K562 (cell line): ENCODE results near the gene USHBP1. TPM values are rescaled to one million over a fixed set of nuclear protein-coding genes. Genes with fewer than 3 reads are reported as not detected.

Experiments used
- ATAC-seq: fragments of 200-7000 bp; cut with Tn5 transposase; 3 replicates; pipeline ENCODE4 v1.9.1; 2020; ENCODE audit warnings: moderate library complexity
- BruUV-seq: library from RNA; stranded (reverse); fragments of 400-500 nt; replicated peaks from 2 replicates; lab custom pipeline; 2021; lab: Mats Ljungman, UMichigan
- CTCF ChIA-PET: fragments of 300-600 bp; formaldehyde crosslinking; extraction: SDS; loops from one replicate; lab custom pipeline; 2021; ENCODE audit warnings: low intra/inter-chr PET ratio; lab: Yijun Ruan, JAX
- POLR2A ChIA-PET: fragments of 300-600, 350-650 bp; sonication (Branson Sonifier 250); formaldehyde crosslinking; extraction: SDS; loops from one replicate; lab custom pipeline; 2021; ENCODE audit warnings: antibody characterized with exemption, inconsistent platforms; lab: Yijun Ruan, JAX
- DNase-seq, 4 experiments: peaks; one replicate each; pipeline versions ENCODE4 v3.0.0 to v3.0.0-alpha.2; 2011 to 2018; ENCODE audit warnings: low spot score in 3 of 4, mixed read lengths in 3 of 4; ENCODE audit errors: extremely low read depth in 1 of 4
- FAIRE-seq: peaks from 2 replicates; lab custom pipeline; 2011; peaks lifted over from hg19 to GRCh38; lab: Jason Lieb, UNC
- H2AFZ ChIP-seq: 2 replicates; pipeline ENCODE4 v1.6.0; 2011; ENCODE audit warnings: low read depth, low read length, control low read depth, inconsistent platforms
- H3K27ac ChIP-seq: fragments of 200-600 bp; 3 replicates; pipeline ENCODE4 v1.8.0; 2011; ENCODE audit warnings: low read depth, mild to moderate bottlenecking, control low read depth, inconsistent platforms, low read length, moderate library complexity, mixed read lengths; ENCODE audit errors: extremely low read depth
- H3K27me3 ChIP-seq, 2 experiments: fragments of 300-600 bp in 1 of 2; 2 replicates in 1 of 2; 3 replicates in 1 of 2; pipeline versions ENCODE4 v1.6.0 to v1.8.0; 2011; ENCODE audit warnings: inconsistent platforms in 2 of 2, low read length in 2 of 2, mild to moderate bottlenecking in 1 of 2, mixed read lengths in 1 of 2, moderate library complexity in 1 of 2; ENCODE audit not compliant: control insufficient read depth in 2 of 2, insufficient read depth in 2 of 2
- H3K36me3 ChIP-seq: fragments of 300-600 bp; 3 replicates; pipeline ENCODE4 v1.8.0; 2011; ENCODE audit warnings: mild to moderate bottlenecking, low read length, inconsistent platforms; ENCODE audit not compliant: control insufficient read depth, insufficient read depth
- H3K4me1 ChIP-seq, 2 experiments: fragments of 200-600 bp in 1 of 2; replicated peaks in 1 of 2; 2 replicates in 1 of 2; 3 replicates in 1 of 2; pipeline versions ENCODE4 v1.5.1 to v1.8.0; 2011; ENCODE audit warnings: inconsistent platforms in 2 of 2, low read length in 2 of 2, mild to moderate bottlenecking in 1 of 2, mixed read lengths in 1 of 2, moderate library complexity in 1 of 2; ENCODE audit not compliant: control insufficient read depth in 2 of 2, insufficient read depth in 2 of 2
- H3K4me2 ChIP-seq: 2 replicates; pipeline ENCODE4 v1.6.1; 2011; ENCODE audit warnings: low read length, control low read depth, inconsistent platforms, mixed read lengths; ENCODE audit not compliant: insufficient read depth
- H3K4me3 ChIP-seq: fragments of 200-600 bp; sonication (generic), shearing (Covaris generic); 2 replicates; pipeline ENCODE4 v1.5.1; 2016; ENCODE audit warnings: control low read depth, inconsistent platforms
- H3K79me2 ChIP-seq: fragments of 200-600 bp; 3 replicates; pipeline ENCODE4 v1.8.0; 2011; ENCODE audit warnings: low read length, inconsistent platforms; ENCODE audit not compliant: control insufficient read depth, insufficient read depth
- H3K9ac ChIP-seq, 2 experiments: 2 replicates each; pipeline versions ENCODE4 v1.6.0 to v1.6.1; 2011; ENCODE audit warnings: low read depth in 2 of 2, low read length in 2 of 2, control low read depth in 1 of 2, inconsistent platforms in 1 of 2, mild to moderate bottlenecking in 1 of 2, mixed read lengths in 1 of 2; ENCODE audit not compliant: insufficient read depth in 1 of 2
- H3K9me1 ChIP-seq: one replicate; pipeline ENCODE4 v1.6.0; 2011; ENCODE audit warnings: inconsistent platforms, mild to moderate bottlenecking, low read length, moderate library complexity; ENCODE audit not compliant: control insufficient read depth, insufficient read depth
- H3K9me3 ChIP-seq: replicated peaks from 2 replicates; pipeline ENCODE4 v1.5.1; 2011; ENCODE audit warnings: low read depth, low read length, inconsistent platforms; ENCODE audit not compliant: control insufficient read depth, insufficient read depth
- H4K20me1 ChIP-seq: replicated peaks from 2 replicates; pipeline ENCODE4 v1.6.1; 2011; ENCODE audit warnings: low read length, inconsistent platforms, mixed read lengths; ENCODE audit not compliant: control insufficient read depth, insufficient read depth
- CBFA2T3 ChIP-seq: fragments of 450-650 bp; IDR thresholded peaks from 2 replicates; pipeline ENCODE4 v1.6.1; 2017
- KAT7 ChIP-seq: sonication (generic); formaldehyde crosslinking; IDR thresholded peaks from 2 replicates; pipeline ENCODE4 v1.8.0; 2022; ENCODE audit warnings: missing genetic modification reagents, mild to moderate bottlenecking, borderline replicate concordance
- KDM5B ChIP-seq: fragments of 200-600 bp; sonication (generic); IDR thresholded peaks from 2 replicates; pipeline ENCODE4 v1.6.1; 2012; ENCODE audit warnings: low read depth, mild to moderate bottlenecking, moderate library complexity, low read length, control low read depth, inconsistent platforms; ENCODE audit not compliant: insufficient replicate concordance
- PPARD ChIP-seq: fragments of 250-450 bp; sonication (Bioruptor Pico); IDR thresholded peaks from 2 replicates; pipeline ENCODE4 v1.8.0; 2022; ENCODE audit warnings: inconsistent platforms, mild to moderate bottlenecking, moderate library complexity
- ZBTB26 ChIP-seq: fragments of 450-650 bp; formaldehyde crosslinking; IDR thresholded peaks from 2 replicates; pipeline ENCODE4 v1.4.0; 2022; ENCODE audit warnings: missing genetic modification characterization
- ZBTB40 ChIP-seq, 2 experiments: fragments of 450-650 bp in 1 of 2; sonication (generic) in 1 of 2; formaldehyde crosslinking in 1 of 2; IDR thresholded peaks; 2 replicates each; pipeline versions ENCODE4 v1.7.1 to v1.9.0; 2016 to 2022; ENCODE audit warnings: inconsistent platforms in 1 of 2, mild to moderate bottlenecking in 1 of 2, missing genetic modification reagents in 1 of 2
- ZNF431 ChIP-seq: sonication (generic); formaldehyde crosslinking; IDR thresholded peaks from 2 replicates; pipeline ENCODE4 v1.8.0; 2022; ENCODE audit warnings: mild to moderate bottlenecking, missing genetic modification reagents
- WGBS: fragments of 100-300 bp; shearing (Covaris generic); methylation state at CpG from one replicate; pipeline ENCODE4 v1.1.6; 2016; ENCODE audit warnings: low coverage, mixed read lengths; ENCODE audit not compliant: insufficient coverage; ENCODE audit errors: missing lambda C conversion rate; 5-methylcytosine and 5-hydroxymethylcytosine counted together
- in situ Hi-C: fragments of 300-500 bp; cut with MboI; formaldehyde crosslinking; loops from 4 replicates; pipeline ENCODE4 v1.15.0; 2018; ENCODE audit warnings: inconsistent platforms, mixed read lengths
- intact Hi-C: fragments of 100-400 bp; cut with micrococcal nuclease; formaldehyde crosslinking; loops from 2 replicates; pipeline ENCODE4 v1.14.2; 2022
- polyA plus RNA-seq, 8 experiments: library from polyadenylated mRNA; depleted of rRNA in 4 of 8; stranded (reverse) in 5 of 8; unstranded in 3 of 8; fragments of >200 nt; fragmentation: Nextera tagmentation in 2 of 8; fragmentation: Illumina TruSeq in 1 of 8; extraction: Ambion mirVana in 2 of 8; extraction: Trizol in 1 of 8; gene quantifications; 2 replicates each; pipeline versions ENCODE4 v1.2.1 to v1.2.3, GENCODE V29; 2011 to 2014; ENCODE audit warnings: inconsistent platforms in 1 of 8, missing spikeins in 1 of 8
- total RNA-seq, 7 experiments: library from RNA; depleted of rRNA in 6 of 7; stranded (reverse); fragments of >200 nt in 6 of 7; fragmentation: Illumina TruSeq in 2 of 7; extraction: Trizol in 2 of 7; gene quantifications; 2 replicates each; pipeline versions ENCODE4 v1.2.1 to v1.2.3, GENCODE V29; 2011 to 2021; ENCODE audit warnings: low replicate concordance in 1 of 7

USHBP1 gene
- total and polyA plus RNA-seq, 9 of the 15 experiments (the other 6 are each of a cell fraction or from before 2014, with no cell fraction given): 0.03 to 0.10 (median 0.05) TPM; not detected in 5

- Histone ChIP-seq H3K27me3 (no peaks in the 10 kb centered on the region), H2AFZ (peak overlapping the region; percentile 97), H3K4me1 (peaks cover 2 to 31% of the 10 kb centered on the region in 2 experiments), H4K20me1 (peaks cover 6% of the 10 kb centered on the region; the same call in 1 of the 2 replicates), H3K9me3 (no peaks in the 10 kb centered on the region), H3K4me3 (peak overlapping the region; percentile 51), H3K79me2 (peaks cover 5% of the 10 kb centered on the region; the same call in 2 of the 3 replicates), H3K9ac (peak overlapping the region; percentile 65 to 93), H3K36me3 (peaks cover 24% of the 10 kb centered on the region; the same call in 1 of the 3 replicates), H3K9me1 (peaks cover 3% of the 10 kb centered on the region), H3K27ac (peak overlapping the region; percentile 58; the same call in 2 of the 3 replicates), H3K4me2 (peak overlapping the region; percentile 88)
- intact Hi-C loops (loop anchor here (1.0 to 5.0 kb wide), 3 partner anchors 77 to 510 kb away; no protein-coding TSS in a partner anchor), in situ Hi-C loops (no loop called here)
- BruUV-seq: no TSS peak
- 8% methylated on average over 32 of the region's 45 CpGs for WGBS
- peak; percentile 96 for ATAC-seq
- CTCF ChIA-PET: interaction anchor here (0.8 to 2.0 kb wide), 5 partner anchors 22 to 215 kb away, joined by 3 to 23 read pairs (median 8); no protein-coding TSS in a partner anchor
- POLR2A ChIA-PET: interaction anchor here (0.6 to 2.0 kb wide), 7 partner anchors 11 to 372 kb away, joined by 3 to 12 read pairs (median 3); partner anchors contain the start of genes BABAM1 and HAUS8
- FAIRE-seq: peak; percentile 91
- DNase-seq: peak; percentile 85 to 91 (median 88)
- TF ChIP-seq KDM5B: no peak
- 0 out of 2 replicates have a peak, but pooled peaks have one; percentile 27 for TF ChIP-seq ZBTB40 (IDR thresholded peaks at IDR 0.05)
- no peak for TF ChIP-seq ZBTB40 (CRISPR knock-in tag; IDR thresholded peaks at IDR 0.05)
- no peak for TF ChIP-seq ZNF431 (CRISPR knock-in tag)
- TF ChIP-seq CBFA2T3: no peak
- TF ChIP-seq PPARD (CRISPR knock-in tag): no peak
- TF ChIP-seq KAT7 (CRISPR knock-in tag): no peak
- TF ChIP-seq ZBTB26: no peak
Measured at GRCh38 chr19:17282488-17283125, 18.1 kb upstream of the USHBP1 start.
